BE2C (cell line): ENCODE data around the gene CHMP4B.

ENCODE experiments used
- DNase-seq: peaks from one replicate; pipeline ENCODE4 v3.0.0-alpha.2; 2020
- H3K27me3 ChIP-seq: fragments of 250-450 bp; sonication (Bioruptor Pico); 2 replicates; pipeline ENCODE4 v1.5.1; 2020; ENCODE audit warnings: mild to moderate bottlenecking
- H3K36me3 ChIP-seq: fragments of 250-450 bp; sonication (Bioruptor Pico); 2 replicates; pipeline ENCODE4 v1.5.1; 2020; ENCODE audit warnings: mild to moderate bottlenecking
- H3K4me1 ChIP-seq: fragments of 250-450 bp; sonication (Bioruptor Pico); 2 replicates; pipeline ENCODE4 v1.5.1; 2020
- H3K4me3 ChIP-seq: 2 replicates; pipeline ENCODE4 v1.5.1; 2011; ENCODE audit warnings: low read depth, low read length
- H3K9me3 ChIP-seq: fragments of 250-450 bp; sonication (Bioruptor Pico); 2 replicates; pipeline ENCODE4 v1.5.1; 2020
- TF ChIP-seq, protein P1 (sequence below): IDR thresholded peaks from 2 replicates; pipeline ENCODE4 v1.5.1; 2012; ENCODE audit warnings: mild to moderate bottlenecking, low read depth, low read length

The CHMP4B gene

DNA sequence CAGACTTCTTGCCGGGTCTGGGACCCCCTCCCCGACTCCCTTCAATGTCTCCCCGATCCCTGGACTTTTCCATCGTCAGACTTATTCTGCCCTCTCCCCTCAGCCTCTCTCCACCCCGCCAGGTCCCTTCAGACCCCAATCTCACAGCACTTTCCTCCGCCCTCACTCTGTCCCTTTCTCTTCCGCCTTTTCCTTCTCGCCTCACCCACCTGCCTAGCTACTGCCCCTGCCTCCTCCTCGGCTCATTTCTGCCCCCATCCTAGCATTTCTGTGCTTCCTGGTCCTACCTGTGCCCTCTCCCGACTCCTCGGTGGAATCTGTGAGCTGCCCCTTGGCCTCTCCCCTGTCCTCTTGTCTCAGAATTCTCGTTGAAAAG, 616 bp downstream of the CHMP4B start:
- peak overlapping the region; percentile 90 for H3K4me3 ChIP-seq
- H3K27me3 ChIP-seq, result no peaks in the 10 kb centered on the region
- H3K36me3 ChIP-seq, result no peaks in the 10 kb centered on the region; the same call in 1 of the 2 replicates
- no peaks in the 10 kb centered on the region; the same call in 1 of the 2 replicates for H3K4me1 ChIP-seq
- TF ChIP-seq, protein P1, sequence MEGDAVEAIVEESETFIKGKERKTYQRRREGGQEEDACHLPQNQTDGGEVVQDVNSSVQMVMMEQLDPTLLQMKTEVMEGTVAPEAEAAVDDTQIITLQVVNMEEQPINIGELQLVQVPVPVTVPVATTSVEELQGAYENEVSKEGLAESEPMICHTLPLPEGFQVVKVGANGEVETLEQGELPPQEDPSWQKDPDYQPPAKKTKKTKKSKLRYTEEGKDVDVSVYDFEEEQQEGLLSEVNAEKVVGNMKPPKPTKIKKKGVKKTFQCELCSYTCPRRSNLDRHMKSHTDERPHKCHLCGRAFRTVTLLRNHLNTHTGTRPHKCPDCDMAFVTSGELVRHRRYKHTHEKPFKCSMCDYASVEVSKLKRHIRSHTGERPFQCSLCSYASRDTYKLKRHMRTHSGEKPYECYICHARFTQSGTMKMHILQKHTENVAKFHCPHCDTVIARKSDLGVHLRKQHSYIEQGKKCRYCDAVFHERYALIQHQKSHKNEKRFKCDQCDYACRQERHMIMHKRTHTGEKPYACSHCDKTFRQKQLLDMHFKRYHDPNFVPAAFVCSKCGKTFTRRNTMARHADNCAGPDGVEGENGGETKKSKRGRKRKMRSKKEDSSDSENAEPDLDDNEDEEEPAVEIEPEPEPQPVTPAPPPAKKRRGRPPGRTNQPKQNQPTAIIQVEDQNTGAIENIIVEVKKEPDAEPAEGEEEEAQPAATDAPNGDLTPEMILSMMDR, result no peak
- no peaks in the 10 kb centered on the region for H3K9me3 ChIP-seq
- peak; percentile 22 for DNase-seq

DNA sequence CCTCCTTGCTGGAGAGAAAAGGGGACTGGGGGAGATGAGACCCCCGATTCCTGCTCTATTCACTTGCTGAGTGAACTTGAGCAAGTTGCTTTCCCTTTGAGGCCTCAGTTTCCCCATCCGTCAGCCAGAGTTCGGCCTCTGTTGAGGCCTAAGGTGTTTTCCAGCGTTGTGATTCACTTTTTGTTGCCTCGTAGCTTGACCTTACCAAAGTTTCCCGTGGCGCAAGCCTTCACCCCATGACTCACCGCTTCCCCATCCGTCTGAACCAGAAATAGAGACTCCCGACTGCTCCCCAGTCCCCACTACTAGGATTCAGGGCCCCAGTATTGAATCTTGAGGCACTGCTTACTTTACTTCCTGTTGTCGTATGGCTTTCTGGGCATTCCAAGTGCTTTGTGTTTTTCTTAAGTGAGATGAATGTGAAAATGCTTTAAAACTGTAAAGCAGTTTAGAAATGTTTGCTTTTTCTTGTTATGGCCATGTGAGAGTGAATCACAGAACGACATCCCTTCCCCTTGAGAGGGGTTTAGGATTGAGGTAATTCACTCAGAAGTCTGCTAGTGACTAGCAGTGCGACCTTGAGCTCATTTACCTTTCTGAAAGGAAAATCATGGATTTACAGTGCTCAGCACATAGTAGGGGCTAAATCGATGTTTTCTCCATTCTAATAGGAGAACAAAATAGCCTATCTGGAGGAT, 1.2 kb downstream of the CHMP4B start:
- Histone ChIP-seq H3K4me3 (peak overlapping the region; percentile 90), H3K27me3 (no peaks in the 10 kb centered on the region), H3K4me1 (no peaks in the 10 kb centered on the region; the same call in 1 of the 2 replicates), H3K9me3 (no peaks in the 10 kb centered on the region), H3K36me3 (no peaks in the 10 kb centered on the region; the same call in 1 of the 2 replicates)
- TF ChIP-seq, protein P1, result no peak
- DNase-seq, result no peak

DNA sequence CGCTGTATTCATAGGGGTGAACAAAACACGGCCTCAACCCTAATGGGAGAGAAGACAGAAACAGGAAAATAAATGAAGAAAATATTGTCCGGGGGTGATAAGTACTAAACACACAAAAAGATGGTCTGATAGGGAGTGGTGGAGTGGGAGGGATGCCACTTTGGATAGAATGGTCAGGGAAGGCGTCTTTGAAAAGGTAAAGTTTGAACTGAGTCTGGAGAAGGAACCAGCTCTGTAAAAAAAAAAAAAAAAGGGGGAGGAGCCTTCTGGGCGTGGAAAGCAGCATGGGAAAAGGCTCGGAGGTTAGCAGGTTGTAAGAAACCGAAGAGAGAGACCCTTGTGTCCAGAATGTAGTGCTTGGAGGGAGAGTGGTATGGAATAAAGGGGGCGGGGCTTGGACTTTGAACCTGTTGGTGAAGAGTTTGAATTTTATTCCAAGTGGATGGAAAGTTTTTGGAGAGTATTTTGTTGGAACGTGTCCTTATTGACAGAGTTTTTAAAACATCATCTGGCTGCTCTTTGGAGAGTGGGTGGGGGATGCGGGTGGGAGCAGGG, 1.8 kb downstream of the CHMP4B start:
- Histone ChIP-seq H3K9me3 (no peaks in the 10 kb centered on the region), H3K36me3 (no peaks in the 10 kb centered on the region; the same call in 1 of the 2 replicates), H3K4me1 (no peaks in the 10 kb centered on the region; the same call in 1 of the 2 replicates), H3K4me3 (peak overlapping the region; percentile 90), H3K27me3 (no peaks in the 10 kb centered on the region)
- TF ChIP-seq, protein P1, result no peak
- no peak for DNase-seq

DNA sequence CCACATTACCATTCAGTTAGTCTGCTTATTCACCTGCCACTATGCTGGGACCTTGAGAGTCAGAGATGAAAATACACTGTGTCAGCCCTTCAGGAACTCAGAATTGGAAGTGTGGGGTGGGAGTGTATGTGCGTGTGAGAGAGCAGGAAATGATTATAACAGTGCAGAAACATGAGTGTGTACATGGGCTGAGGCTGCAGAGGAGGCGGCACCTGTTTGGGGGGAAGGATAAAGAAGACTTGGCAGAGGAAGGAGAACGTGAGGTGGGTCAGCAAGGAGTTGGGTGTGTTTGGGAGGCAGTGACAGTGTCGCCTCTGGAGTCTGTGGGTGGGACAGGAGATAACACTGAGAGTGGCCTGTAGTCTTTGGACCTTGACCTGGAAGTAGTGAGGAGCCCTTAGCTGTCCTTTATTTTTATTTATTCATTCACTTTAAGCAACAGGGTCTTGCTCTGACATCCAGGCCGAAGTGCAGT, 3.1 kb downstream of the CHMP4B start:
- no peak for DNase-seq
- no peaks in the 10 kb centered on the region for H3K9me3 ChIP-seq
- no peaks in the 10 kb centered on the region; the same call in 1 of the 2 replicates for H3K36me3 ChIP-seq
- no peaks in the 10 kb centered on the region; the same call in 1 of the 2 replicates for H3K4me1 ChIP-seq
- TF ChIP-seq, protein P1, result no peak
- no peak overlapping the region for H3K4me3 ChIP-seq
- H3K27me3 ChIP-seq, result no peaks in the 10 kb centered on the region

DNA sequence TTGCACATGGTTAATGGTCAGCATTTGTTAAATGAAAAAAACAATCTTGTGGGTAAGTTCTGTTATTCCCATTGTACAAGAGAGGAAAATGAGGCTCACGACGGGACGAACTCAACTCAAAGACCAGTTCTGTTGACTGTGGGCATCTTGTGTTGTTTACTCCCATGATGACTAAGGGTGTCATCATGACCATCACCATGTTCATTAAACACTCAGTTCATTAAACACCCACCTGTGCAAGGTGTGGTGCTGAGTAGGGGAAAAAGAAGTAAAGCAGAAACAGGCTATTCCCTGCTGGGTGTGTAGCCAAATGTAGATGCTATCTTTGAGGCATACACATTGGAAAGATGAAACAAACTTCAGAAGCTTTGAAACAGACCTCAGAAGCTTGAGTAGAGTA, 4.5 kb downstream of the CHMP4B start:
- H3K4me1 ChIP-seq, result no peaks in the 10 kb centered on the region; the same call in 1 of the 2 replicates
- TF ChIP-seq, protein P1, result no peak
- no peak for DNase-seq
- no peaks in the 10 kb centered on the region for H3K9me3 ChIP-seq
- H3K36me3 ChIP-seq, result no peaks in the 10 kb centered on the region; the same call in none of the 2 replicates
- no peak overlapping the region for H3K4me3 ChIP-seq
- no peaks in the 10 kb centered on the region for H3K27me3 ChIP-seq

DNA sequence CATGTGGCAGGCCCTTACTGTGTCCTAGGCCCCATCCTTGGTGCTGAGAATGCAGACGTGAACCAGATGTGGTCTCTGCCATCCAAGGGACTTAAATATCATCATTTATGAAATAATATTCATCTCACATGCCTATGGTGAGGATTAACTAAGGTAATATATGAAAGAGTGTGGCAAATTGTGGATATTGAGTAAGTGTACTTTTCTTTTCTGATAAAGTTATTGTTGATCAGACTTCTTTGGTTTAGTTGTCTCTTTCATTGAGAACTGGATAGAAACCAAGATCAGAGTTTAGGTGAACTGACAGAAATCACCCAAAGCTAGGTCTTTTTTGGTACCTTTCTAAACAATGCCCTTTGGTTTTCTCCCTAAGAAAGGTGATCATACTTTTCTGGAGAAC, 5.0 kb downstream of the CHMP4B start:
- no peak for DNase-seq
- TF ChIP-seq, protein P1, result no peak
- Histone ChIP-seq H3K9me3 (no peaks in the 10 kb centered on the region), H3K27me3 (no peaks in the 10 kb centered on the region), H3K36me3 (no peaks in the 10 kb centered on the region; the same call in none of the 2 replicates), H3K4me1 (no peaks in the 10 kb centered on the region; the same call in 1 of the 2 replicates), H3K4me3 (no peak overlapping the region)
